ENCODE data around the gene MOG. TPM values are rescaled to one million over a fixed set of nuclear protein-coding genes. Genes with fewer than 3 reads are reported as not detected.

MOG gene
- total and polyA plus RNA-seq, 2 experiments from 2014 or later, result 0.55 to 2.5 TPM

DNA sequence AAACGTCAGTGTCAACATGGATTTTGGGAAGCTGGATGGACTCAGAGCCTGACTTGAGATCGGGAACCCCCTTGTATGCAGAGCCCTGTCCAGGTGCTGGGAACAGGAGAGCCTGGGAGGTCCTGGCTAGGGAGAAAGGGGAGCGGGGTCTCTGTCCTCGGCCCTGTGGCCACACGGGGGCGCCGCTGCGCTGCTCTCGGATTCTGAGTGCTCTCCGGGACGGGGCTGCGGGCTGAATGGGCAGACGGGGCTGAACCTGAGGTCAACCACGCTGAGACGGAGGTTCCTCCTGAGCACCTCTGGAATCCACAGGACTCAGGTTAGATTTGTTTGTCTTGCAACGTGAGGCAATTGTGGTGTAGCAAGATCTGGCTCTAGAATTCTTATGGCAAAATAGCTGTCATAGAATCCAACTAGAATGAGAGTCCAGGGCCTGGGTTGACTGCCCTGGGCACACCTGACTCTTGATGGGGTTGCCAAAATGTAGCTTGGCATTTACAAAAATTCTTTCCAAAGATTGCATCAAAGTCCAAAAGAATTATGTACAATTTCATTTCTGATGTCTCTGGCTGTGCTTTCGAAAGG lies 45.7 kb downstream of the MOG start (continued):
- TF ChIP-seq, protein P1, sequence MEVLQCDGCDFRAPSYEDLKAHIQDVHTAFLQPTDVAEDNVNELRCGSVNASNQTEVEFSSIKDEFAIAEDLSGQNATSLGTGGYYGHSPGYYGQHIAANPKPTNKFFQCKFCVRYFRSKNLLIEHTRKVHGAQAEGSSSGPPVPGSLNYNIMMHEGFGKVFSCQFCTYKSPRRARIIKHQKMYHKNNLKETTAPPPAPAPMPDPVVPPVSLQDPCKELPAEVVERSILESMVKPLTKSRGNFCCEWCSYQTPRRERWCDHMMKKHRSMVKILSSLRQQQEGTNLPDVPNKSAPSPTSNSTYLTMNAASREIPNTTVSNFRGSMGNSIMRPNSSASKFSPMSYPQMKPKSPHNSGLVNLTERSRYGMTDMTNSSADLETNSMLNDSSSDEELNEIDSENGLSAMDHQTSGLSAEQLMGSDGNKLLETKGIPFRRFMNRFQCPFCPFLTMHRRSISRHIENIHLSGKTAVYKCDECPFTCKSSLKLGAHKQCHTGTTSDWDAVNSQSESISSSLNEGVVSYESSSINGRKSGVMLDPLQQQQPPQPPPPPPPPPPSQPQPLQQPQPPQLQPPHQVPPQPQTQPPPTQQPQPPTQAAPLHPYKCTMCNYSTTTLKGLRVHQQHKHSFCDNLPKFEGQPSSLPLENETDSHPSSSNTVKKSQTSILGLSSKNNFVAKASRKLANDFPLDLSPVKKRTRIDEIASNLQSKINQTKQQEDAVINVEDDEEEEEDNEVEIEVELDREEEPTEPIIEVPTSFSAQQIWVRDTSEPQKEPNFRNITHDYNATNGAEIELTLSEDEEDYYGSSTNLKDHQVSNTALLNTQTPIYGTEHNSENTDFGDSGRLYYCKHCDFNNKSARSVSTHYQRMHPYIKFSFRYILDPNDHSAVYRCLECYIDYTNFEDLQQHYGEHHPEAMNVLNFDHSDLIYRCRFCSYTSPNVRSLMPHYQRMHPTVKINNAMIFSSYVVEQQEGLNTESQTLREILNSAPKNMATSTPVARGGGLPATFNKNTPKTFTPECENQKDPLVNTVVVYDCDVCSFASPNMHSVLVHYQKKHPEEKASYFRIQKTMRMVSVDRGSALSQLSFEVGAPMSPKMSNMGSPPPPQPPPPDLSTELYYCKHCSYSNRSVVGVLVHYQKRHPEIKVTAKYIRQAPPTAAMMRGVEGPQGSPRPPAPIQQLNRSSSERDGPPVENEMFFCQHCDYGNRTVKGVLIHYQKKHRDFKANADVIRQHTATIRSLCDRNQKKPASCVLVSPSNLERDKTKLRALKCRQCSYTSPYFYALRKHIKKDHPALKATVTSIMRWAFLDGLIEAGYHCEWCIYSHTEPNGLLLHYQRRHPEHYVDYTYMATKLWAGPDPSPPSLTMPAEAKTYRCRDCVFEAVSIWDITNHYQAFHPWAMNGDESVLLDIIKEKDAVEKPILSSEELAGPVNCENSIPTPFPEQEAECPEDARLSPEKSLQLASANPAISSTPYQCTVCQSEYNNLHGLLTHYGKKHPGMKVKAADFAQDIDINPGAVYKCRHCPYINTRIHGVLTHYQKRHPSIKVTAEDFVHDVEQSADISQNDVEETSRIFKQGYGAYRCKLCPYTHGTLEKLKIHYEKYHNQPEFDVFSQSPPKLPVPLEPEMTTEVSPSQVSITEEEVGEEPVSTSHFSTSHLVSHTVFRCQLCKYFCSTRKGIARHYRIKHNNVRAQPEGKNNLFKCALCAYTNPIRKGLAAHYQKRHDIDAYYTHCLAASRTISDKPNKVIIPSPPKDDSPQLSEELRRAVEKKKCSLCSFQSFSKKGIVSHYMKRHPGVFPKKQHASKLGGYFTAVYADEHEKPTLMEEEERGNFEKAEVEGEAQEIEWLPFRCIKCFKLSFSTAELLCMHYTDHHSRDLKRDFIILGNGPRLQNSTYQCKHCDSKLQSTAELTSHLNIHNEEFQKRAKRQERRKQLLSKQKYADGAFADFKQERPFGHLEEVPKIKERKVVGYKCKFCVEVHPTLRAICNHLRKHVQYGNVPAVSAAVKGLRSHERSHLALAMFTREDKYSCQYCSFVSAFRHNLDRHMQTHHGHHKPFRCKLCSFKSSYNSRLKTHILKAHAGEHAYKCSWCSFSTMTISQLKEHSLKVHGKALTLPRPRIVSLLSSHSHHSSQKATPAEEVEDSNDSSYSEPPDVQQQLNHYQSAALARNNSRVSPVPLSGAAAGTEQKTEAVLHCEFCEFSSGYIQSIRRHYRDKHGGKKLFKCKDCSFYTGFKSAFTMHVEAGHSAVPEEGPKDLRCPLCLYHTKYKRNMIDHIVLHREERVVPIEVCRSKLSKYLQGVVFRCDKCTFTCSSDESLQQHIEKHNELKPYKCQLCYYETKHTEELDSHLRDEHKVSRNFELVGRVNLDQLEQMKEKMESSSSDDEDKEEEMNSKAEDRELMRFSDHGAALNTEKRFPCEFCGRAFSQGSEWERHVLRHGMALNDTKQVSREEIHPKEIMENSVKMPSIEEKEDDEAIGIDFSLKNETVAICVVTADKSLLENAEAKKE (CRISPR knock-in tag; IDR thresholded peaks at IDR 0.05), result 0 out of 2 replicates have a peak, but pooled peaks have one; percentile 19
- TF ChIP-seq, protein P2, sequence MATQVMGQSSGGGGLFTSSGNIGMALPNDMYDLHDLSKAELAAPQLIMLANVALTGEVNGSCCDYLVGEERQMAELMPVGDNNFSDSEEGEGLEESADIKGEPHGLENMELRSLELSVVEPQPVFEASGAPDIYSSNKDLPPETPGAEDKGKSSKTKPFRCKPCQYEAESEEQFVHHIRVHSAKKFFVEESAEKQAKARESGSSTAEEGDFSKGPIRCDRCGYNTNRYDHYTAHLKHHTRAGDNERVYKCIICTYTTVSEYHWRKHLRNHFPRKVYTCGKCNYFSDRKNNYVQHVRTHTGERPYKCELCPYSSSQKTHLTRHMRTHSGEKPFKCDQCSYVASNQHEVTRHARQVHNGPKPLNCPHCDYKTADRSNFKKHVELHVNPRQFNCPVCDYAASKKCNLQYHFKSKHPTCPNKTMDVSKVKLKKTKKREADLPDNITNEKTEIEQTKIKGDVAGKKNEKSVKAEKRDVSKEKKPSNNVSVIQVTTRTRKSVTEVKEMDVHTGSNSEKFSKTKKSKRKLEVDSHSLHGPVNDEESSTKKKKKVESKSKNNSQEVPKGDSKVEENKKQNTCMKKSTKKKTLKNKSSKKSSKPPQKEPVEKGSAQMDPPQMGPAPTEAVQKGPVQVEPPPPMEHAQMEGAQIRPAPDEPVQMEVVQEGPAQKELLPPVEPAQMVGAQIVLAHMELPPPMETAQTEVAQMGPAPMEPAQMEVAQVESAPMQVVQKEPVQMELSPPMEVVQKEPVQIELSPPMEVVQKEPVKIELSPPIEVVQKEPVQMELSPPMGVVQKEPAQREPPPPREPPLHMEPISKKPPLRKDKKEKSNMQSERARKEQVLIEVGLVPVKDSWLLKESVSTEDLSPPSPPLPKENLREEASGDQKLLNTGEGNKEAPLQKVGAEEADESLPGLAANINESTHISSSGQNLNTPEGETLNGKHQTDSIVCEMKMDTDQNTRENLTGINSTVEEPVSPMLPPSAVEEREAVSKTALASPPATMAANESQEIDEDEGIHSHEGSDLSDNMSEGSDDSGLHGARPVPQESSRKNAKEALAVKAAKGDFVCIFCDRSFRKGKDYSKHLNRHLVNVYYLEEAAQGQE (IDR thresholded peaks at IDR 0.05; ENCODE audit: unreplicated experiment), result peak; percentile 35
- no peak for TF ChIP-seq POLR2AphosphoS5 (IDR thresholded peaks at IDR 0.05; ENCODE audit: low read depth)
- no peak for TF ChIP-seq EZH2 (IDR thresholded peaks at IDR 0.05; ENCODE audit: low read depth, unreplicated experiment)
- no peak for TF ChIP-seq JUNB (IDR thresholded peaks at IDR 0.05; ENCODE audit: unreplicated experiment)
- no peak for TF ChIP-seq CREB1 (CRISPR knock-in tag; IDR thresholded peaks at IDR 0.05; ENCODE audit: low read depth)
- no peak for TF ChIP-seq NANOG (IDR thresholded peaks at IDR 0.05; ENCODE audit: borderline replicate concordance)
- no peak for TF ChIP-seq EZH2phosphoT487 (IDR thresholded peaks at IDR 0.05; ENCODE audit: unreplicated experiment)
- no peak for TF ChIP-seq ZNF114 (CRISPR knock-in tag; IDR thresholded peaks at IDR 0.05)
- TF ChIP-seq, protein P3, sequence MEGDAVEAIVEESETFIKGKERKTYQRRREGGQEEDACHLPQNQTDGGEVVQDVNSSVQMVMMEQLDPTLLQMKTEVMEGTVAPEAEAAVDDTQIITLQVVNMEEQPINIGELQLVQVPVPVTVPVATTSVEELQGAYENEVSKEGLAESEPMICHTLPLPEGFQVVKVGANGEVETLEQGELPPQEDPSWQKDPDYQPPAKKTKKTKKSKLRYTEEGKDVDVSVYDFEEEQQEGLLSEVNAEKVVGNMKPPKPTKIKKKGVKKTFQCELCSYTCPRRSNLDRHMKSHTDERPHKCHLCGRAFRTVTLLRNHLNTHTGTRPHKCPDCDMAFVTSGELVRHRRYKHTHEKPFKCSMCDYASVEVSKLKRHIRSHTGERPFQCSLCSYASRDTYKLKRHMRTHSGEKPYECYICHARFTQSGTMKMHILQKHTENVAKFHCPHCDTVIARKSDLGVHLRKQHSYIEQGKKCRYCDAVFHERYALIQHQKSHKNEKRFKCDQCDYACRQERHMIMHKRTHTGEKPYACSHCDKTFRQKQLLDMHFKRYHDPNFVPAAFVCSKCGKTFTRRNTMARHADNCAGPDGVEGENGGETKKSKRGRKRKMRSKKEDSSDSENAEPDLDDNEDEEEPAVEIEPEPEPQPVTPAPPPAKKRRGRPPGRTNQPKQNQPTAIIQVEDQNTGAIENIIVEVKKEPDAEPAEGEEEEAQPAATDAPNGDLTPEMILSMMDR (conservative IDR thresholded peaks at IDR 0.05; ENCODE audit: low read depth in 2 of 2), result peak; percentile 85 to 97
